Neural crest cell (in vitro differentiated cells): ENCODE measurements around the gene PIWIL4. TPM values are rescaled to one million over a fixed set of nuclear protein-coding genes. Genes with fewer than 3 reads are reported as not detected.

Source experiments
- DNase-seq: peaks from one replicate; pipeline ENCODE4 v3.0.0; 2021; ENCODE audit warnings: low read depth, mixed read lengths, low spot score
- H3K27ac Mint-ChIP-seq: one replicate; pipeline ENCODE4 v1.8.0; 2021; ENCODE audit warnings: mild to moderate bottlenecking, mixed read lengths; ENCODE audit not compliant: unreplicated experiment
- H3K27me3 Mint-ChIP-seq: 2 replicates; pipeline ENCODE4 v1.8.0; 2021; ENCODE audit warnings: low read depth, mild to moderate bottlenecking, mixed read lengths
- H3K36me3 Mint-ChIP-seq: 2 replicates; pipeline ENCODE4 v1.8.0; 2021; ENCODE audit warnings: low read depth, mild to moderate bottlenecking, mixed read lengths
- H3K4me1 Mint-ChIP-seq: 2 replicates; pipeline ENCODE4 v1.8.0; 2021; ENCODE audit warnings: mixed read lengths
- H3K4me3 Mint-ChIP-seq: one replicate; pipeline ENCODE4 v1.8.0; 2021; ENCODE audit warnings: mild to moderate bottlenecking, mixed read lengths
- H3K9me3 Mint-ChIP-seq: 2 replicates; pipeline ENCODE4 v1.8.0; 2021; ENCODE audit warnings: mixed read lengths
- long read RNA-seq: library from polyadenylated mRNA; unstranded; transcript quantifications from one replicate; pipeline ENCODE4 v2.0.0, GENCODE V29; 2020
- total RNA-seq: library from RNA; stranded (reverse); gene quantifications from 2 replicates; pipeline ENCODE4 v1.2.1, GENCODE V29; 2021
- TF ChIP-seq, protein P1 (sequence below): fragments of 200-600 bp; sonication (generic); conservative IDR thresholded peaks from 2 replicates; pipeline ENCODE4 v1.5.0; 2021; ENCODE audit warnings: antibody characterized with exemption, mild to moderate bottlenecking

PIWIL4 gene
- 0.68 and 0.72 TPM in 2 replicates for total RNA-seq
- long read RNA-seq, partial matches to known transcripts = 0 of 2 reads
- long read RNA-seq, other reads (novel, unspliced or antisense) = 2 of 2 reads

DNA sequence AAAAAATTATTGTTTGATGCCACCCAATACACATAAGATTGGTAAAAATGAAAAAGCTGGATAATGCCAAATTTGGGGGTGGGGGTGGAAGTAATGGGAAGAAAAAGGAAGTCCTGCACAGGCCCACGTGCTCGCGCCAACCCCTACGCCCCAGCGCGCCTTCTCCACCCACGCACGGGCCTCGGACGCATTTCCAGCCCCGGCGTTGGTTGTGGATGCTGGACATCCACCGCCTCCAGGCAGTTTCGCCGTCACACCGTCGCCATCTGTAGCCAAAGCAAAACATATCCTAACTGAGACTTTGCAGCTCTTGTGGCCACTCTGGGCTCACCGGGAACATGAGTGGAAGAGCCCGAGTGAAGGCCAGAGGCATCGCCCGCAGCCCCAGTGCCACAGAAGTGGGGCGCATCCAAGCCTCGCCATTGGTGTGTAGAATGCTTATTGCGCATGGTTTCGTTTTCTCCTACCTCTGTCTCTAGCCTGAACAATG is at the start of gene PIWIL4:
TSS of gene PIWIL4 (plus strand) at position 188 of the 490 bp plus-strand sequence. CDS start at position 339, 151 bp downstream.
- no peak for DNase-seq
- Mint-ChIP-seq H3K27ac (no peak within 1 kb of the TSS), H3K36me3 (no peaks in the 10 kb centered on the region), H3K4me3 (no peak within 1 kb of the TSS), H3K27me3 (no peaks in the 10 kb centered on the region), H3K9me3 (no peaks in the 10 kb centered on the region), H3K4me1 (peaks cover 6% of the 10 kb centered on the region)
- TF ChIP-seq, protein P1, sequence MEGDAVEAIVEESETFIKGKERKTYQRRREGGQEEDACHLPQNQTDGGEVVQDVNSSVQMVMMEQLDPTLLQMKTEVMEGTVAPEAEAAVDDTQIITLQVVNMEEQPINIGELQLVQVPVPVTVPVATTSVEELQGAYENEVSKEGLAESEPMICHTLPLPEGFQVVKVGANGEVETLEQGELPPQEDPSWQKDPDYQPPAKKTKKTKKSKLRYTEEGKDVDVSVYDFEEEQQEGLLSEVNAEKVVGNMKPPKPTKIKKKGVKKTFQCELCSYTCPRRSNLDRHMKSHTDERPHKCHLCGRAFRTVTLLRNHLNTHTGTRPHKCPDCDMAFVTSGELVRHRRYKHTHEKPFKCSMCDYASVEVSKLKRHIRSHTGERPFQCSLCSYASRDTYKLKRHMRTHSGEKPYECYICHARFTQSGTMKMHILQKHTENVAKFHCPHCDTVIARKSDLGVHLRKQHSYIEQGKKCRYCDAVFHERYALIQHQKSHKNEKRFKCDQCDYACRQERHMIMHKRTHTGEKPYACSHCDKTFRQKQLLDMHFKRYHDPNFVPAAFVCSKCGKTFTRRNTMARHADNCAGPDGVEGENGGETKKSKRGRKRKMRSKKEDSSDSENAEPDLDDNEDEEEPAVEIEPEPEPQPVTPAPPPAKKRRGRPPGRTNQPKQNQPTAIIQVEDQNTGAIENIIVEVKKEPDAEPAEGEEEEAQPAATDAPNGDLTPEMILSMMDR = no peak

GRCh38 chr11:94518300-94518699 is 48.9 kb upstream of the PIWIL4 start:
- TF ChIP-seq, protein P1 = no peak
- peaks cover 26% of the 10 kb centered on the region for H3K27me3 Mint-ChIP-seq
- H3K4me1 Mint-ChIP-seq = no peaks in the 10 kb centered on the region
- H3K36me3 Mint-ChIP-seq = no peaks in the 10 kb centered on the region
- H3K9me3 Mint-ChIP-seq = no peaks in the 10 kb centered on the region
- DNase-seq = no peak
- H3K4me3 Mint-ChIP-seq = no peak overlapping the region
- no peak overlapping the region for H3K27ac Mint-ChIP-seq

GRCh38 chr11:94519478-94520084 is 47.6 kb upstream of the PIWIL4 start:
- Mint-ChIP-seq H3K4me3 (no peak overlapping the region), H3K27ac (no peak overlapping the region), H3K36me3 (no peaks in the 10 kb centered on the region), H3K9me3 (no peaks in the 10 kb centered on the region), H3K4me1 (no peaks in the 10 kb centered on the region), H3K27me3 (peaks cover 16% of the 10 kb centered on the region)
- DNase-seq = no peak
- TF ChIP-seq, protein P1 = peak; percentile 87

DNA sequence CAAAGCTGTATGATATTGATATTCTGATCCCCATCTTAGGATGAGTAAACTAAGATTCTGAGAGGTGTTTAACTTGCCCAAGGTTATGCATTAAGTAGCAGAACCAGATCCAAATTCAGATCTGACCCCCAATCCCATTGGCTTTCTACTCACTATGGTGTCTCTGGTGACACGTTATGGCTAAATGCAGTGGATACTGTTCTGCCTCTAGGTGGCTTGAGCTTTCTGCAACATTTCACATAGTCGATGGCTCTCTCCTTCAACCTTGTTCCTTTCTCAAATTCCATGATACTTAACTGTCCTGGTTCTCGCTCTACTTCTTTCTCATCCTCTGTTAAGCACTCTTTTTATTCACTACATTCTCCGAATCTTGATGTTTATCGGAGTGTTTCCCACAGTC is 45.5 kb upstream of the PIWIL4 start:
- TF ChIP-seq, protein P1 = peak; percentile 47
- DNase-seq = no peak
- no peaks in the 10 kb centered on the region for H3K36me3 Mint-ChIP-seq
- peaks cover 9% of the 10 kb centered on the region for H3K27me3 Mint-ChIP-seq
- H3K4me3 Mint-ChIP-seq = no peak overlapping the region
- H3K27ac Mint-ChIP-seq = no peak overlapping the region
- no peaks in the 10 kb centered on the region for H3K4me1 Mint-ChIP-seq
- H3K9me3 Mint-ChIP-seq = no peaks in the 10 kb centered on the region

- no peak overlapping the region for H3K4me3 Mint-ChIP-seq
- H3K9me3 Mint-ChIP-seq = no peaks in the 10 kb centered on the region
- no peak for DNase-seq
- no peaks in the 10 kb centered on the region for H3K36me3 Mint-ChIP-seq
- H3K27me3 Mint-ChIP-seq = peaks cover 8% of the 10 kb centered on the region
- H3K4me1 Mint-ChIP-seq = no peaks in the 10 kb centered on the region
- TF ChIP-seq, protein P1 = no peak
- H3K27ac Mint-ChIP-seq = no peak overlapping the region
Observed at GRCh38 chr11:94524341-94524740, 42.8 kb upstream of the PIWIL4 start.
